Hepatocyte (in vitro differentiated cells): Measurements from ENCODE around the gene ZNF605.
"Not testable (repeated sequence)": the region's sequence is repeated elsewhere in the genome, so short reads cannot be mapped to it uniquely, and the experiment has no call there.

ENCODE experiments used
- CTCF ChIP-seq: fragments of 200-600 bp; sonication (generic); IDR thresholded peaks from 2 replicates; pipeline ENCODE4 v1.5.1; 2016; ENCODE audit warnings: antibody characterized with exemption, mild to moderate bottlenecking; ENCODE audit not compliant: poor library complexity
- EZH2 ChIP-seq: fragments of 200-600 bp; sonication (generic); IDR thresholded peaks from 2 replicates; pipeline ENCODE4 v1.6.1; 2016; ENCODE audit warnings: antibody characterized with exemption, mild to moderate bottlenecking, borderline replicate concordance
- EZH2phosphoT487 ChIP-seq: fragments of 200-600 bp; sonication (generic); IDR thresholded peaks from one replicate; pipeline ENCODE4 v1.6.1; 2018; ENCODE audit warnings: antibody characterized with exemption, mild to moderate bottlenecking, low read depth, moderate library complexity; ENCODE audit not compliant: unreplicated experiment, severe bottlenecking

- not testable (repeated sequence) for TF ChIP-seq CTCF, EZH2phosphoT487, EZH2
Observed at GRCh38 chr12:132938807-132939206, 17.3 kb downstream of the ZNF605 start.
